NCI-H2227 (cell line): ENCODE measurements around the gene TSPEAR.
"Not testable (repeated sequence)": the region's sequence is repeated elsewhere in the genome, so short reads cannot be mapped to it uniquely, and the experiment has no call there.

Source experiments
- DNase-seq: peaks from one replicate; lab custom pipeline; 2025; ENCODE audit not compliant: unreplicated experiment; lab: John Stamatoyannopoulos, UW

The TSPEAR gene

DNA sequence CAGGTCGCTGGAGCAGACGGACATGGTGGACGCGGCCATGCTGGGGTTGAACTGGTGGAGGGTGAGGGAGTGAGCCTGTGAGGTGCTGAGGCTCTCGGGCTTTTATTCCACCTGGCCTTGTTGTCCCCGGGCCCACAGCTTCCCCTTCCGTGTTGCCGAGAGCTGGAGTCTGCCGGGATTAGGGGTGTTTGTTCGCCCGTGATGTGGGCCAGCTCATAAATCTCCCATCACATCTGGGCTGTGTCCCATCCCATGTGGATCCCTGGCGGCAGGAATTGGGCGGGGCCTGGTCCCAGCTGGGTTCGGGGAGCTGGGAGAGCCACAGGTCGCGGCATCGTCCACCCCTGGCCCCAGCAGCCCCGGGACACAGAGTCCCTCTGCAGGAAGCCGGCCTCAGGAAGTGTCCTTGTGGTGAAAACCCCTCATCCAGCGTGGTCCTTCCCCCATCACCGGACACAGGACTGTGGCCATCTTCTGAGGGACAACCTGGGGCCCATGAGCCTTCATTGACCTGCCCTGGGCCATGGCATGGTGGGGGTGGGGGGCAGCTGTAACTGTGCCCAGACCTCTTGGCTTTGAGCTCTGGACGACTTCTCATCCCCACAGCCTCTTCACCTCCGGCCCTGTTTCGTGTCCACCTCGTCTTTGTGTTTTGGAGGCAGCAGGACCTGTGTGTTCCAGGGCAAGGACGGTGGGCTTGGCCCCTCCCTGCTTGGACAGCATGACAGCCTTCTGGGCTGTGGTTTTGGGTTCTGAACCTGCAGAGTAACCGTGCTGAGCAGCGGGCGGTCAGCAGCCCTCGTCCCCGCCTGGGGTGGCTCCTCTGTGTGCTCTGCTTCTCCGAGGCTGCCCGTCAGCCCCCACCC, 118.7 kb downstream of the TSPEAR start, which contains the start of gene KRTAP10-6:
TSS of gene KRTAP10-6 (minus strand) at position 60 of the 866 bp plus-strand sequence. CDS start at position 39, 21 bp downstream.
- DNase-seq: no peak

DNA sequence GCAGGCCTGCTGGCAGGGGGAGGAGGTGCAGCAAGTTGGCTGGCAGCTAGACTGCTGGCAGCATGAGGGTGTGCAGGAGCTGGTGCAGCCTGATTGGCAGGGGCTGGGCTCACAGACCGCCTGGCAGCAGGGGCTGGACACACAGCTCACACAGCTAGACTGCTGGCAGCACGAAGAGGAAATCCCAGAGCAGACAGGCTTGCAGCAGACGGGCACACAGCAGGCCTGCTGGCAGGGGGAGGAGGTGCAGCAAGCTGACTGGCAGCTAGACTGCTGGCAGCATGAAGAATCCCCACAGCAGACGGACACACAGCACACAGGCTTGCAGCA, 119.6 kb downstream of the TSPEAR start:
- not testable (repeated sequence) for DNase-seq

DNA sequence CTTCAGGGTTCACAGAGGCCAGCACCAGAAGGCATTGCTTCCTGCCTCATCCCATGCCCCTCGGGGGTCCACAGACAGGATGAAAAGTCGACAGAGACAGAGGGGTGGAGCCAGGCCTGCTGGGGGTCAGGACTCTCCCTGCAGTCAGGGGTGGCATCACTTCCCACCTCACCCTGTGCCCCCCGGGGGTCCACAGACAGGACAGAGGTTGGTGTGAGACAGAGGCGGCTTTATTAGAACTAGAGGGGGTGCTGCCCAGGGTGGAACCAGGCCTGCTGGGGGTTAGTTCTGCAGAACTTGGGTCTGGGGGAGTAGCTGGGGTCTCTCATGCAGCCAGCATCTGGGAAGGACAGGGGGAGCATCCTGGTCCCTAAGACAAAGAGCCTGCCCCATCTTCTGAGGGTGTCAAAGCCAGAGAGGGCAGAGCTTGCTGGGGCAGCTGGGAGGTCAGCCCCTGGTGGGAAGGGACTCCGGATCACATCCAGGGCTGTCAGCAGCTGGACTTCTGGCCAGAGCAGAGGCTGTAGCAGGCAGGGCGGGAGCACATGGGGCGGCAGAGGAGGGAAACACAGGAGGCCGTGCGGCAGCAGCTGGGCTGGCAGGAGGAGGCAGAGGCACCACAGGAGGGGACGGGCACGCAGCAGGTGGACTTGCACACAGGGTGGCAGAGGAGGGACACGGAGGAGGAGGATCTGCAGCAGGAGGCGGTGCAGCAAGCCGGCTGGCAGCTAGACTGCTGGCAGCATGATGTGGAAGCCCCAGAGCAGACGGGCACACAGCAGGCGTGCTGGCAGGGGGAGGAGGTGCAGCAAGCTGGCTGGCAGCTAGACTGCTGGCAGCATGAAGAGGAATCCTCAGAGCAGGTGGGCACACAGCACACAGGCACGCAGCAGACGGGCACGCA, 120.2 kb downstream of the TSPEAR start:
- not testable (repeated sequence) for DNase-seq

DNA sequence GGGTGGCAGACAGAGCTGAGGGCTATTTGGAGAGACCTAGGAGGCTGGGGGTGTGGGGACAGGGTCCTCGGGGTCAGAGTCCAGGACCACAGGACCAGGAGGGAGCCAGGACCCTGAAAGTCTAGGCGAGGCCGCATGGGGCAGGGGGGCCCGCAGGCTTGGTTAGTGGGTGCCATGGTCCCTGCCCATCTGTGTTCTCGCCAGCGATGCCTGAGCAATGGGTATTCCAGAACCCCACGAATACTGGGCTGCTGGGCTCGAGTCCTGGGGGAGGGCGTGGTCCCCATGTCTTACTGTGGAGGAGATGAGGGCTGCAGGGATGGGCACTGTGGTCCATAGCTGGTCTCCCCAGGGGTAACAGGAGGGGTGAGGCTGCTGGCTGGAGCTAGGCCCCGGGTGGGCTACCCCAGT, 121.1 kb downstream of the TSPEAR start:
- no peak for DNase-seq

DNA sequence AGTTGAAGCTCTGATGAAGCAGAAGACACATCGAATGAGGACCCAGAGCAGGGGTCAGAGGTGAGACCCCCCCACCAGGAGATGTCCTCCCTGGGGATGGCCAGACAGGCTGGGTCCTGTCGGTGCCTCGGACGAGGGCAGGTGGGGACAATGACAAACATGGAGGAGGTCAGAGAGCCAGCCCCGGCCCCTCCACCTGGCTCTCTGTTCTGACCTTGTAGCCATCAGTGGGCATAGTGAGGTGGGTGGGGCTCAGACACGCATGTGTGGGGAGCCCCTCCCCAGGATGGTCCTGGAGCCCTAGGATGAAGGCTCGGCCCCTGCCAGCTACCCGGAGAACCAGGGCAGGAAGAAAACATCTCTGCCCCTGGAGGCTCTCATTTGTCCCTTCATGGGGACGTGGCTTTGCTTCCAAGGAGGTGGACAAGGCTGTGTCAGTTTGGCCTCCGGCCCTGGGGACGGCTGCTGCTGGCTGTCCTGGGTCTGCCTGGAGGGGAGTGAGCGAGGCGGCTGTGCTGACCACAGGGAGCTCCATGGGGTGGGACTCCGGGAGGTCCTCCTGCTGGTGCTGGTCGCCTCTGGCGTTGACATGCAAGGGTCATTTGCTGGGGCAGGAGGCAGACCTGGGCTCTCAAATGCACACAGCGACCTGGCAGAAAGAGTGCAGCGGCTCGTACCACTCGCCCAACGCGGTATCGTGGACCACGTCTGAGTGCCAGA, 121.6 kb downstream of the TSPEAR start:
- DNase-seq: no peak

DNA sequence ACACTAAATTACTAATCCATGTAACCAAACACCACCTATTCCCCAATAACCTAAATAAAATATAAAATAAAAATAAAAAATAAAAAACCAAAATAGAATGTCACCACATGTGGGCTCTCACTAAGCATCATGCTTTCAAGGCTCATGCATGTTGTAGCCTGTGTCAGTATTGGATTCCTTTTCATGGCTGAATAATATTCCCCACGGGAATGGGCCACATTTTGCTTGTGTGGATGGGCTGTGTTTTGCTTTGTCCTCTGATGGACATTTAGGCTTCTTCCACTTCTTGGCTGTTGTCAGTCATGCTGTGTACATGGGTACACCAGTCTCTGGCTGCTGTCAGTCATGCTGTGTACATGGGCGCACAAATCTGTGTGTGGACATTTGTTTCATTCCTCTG, 122.3 kb downstream of the TSPEAR start:
- no peak for DNase-seq

DNA sequence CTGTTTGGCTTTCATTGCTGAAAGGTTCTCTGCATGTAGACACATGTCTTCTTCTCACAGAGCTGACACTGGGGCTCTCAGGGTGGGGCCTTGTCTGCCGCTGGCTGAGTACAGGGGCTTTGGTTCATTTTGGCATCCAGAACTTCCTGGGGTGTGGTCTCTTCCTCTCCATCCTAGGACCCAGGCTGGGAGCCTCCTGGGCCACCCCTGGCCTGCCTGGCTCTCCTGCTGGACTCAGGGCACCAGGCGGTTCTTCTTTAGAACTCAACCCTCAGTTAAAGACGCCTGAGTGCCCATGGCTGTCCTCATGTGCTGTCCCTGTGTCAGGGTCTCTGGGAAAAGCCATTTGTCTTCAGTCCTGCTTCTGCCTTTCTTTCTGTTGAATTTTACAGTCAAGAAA, 125.5 kb downstream of the TSPEAR start:
- no peak for DNase-seq

DNA sequence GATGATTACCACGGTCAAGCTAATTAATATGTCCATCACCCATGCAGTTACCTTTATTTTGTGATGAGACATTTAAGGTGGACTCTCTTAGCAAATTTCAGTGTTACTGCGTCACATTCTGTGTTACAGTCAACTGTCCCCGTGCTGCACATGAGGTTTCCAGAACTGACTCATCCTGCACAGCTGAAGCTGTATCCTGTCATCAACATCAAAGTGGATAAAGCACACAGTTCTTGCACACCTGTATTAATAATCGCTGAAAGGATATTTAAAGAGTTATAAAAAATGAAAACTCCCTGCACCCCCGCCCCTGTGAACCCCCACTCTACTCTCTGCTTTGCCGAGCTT, 127.6 kb downstream of the TSPEAR start:
- peak; percentile 64 for DNase-seq

DNA sequence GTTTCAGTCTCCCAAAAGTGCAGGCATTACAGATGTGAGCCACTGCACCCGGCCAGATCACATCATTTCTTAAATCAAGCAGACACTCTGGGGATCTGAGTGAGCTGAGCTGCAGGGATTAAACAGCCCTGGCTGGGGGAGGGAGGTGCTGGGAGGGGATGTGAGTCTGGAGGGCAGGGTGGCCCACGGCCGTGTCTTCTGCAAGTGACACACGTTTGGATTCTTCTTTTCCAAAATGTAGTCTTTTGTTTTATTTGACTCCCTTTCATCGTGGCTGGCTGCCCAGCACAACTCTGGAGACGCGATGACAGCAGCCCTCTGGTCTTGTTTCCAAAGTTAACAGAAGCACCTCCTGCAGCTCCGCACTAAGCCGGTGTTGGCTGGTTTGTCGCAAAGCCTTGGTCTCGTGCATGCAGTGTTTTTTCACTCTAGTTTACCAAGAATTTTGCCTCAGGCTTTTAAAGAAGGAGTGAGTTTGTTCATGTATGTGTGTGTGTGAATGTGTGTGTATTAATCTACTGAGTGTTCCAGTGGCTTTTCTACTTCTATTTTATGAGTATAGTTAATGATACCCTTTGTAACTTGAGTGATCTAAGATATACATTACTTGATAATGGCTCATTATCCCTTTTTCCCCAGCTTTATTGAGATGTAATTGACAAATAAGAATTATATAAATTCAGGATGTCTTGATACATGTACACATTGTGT, 128.1 kb downstream of the TSPEAR start:
- peak; percentile 47 for DNase-seq

DNA sequence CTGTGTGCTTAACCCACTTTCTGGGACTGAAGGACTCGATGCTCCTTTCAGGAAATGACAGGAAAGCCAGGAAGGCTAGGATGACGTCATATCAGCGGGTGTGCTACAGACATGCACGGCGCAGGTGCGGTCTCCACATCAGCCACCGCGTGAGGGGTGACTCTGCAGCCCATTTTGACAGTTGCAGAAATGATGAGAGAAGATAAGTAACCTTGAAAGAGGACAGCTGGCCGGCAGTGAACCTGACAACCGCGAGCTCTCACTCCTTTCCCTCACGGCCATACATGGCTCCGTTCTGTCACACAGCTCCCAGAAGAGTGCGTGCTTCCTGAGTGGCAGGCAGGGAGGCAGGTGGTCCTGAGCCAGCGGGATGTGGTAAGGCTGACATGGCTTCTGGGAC, 129.3 kb downstream of the TSPEAR start:
- peak; percentile 79 for DNase-seq

DNA sequence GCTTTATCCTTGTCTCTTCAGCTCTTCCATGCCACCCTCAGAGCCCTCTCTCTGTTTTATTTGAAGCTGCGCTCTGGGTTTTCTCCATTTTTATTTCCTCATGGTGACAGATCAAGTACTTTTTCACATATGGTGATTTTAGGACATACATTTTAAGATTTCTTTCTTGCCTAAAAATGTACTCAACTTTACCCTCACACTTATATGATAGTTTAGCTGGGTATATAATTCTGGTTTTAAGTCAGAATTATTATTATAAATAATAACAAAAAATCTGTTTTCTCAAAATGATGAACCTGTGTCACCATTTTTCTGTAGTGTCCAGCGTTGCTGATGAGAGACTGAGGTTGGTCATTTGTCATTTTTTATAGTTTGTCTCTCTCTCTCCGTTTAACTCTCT, 130.2 kb downstream of the TSPEAR start:
- DNase-seq: no peak

DNA sequence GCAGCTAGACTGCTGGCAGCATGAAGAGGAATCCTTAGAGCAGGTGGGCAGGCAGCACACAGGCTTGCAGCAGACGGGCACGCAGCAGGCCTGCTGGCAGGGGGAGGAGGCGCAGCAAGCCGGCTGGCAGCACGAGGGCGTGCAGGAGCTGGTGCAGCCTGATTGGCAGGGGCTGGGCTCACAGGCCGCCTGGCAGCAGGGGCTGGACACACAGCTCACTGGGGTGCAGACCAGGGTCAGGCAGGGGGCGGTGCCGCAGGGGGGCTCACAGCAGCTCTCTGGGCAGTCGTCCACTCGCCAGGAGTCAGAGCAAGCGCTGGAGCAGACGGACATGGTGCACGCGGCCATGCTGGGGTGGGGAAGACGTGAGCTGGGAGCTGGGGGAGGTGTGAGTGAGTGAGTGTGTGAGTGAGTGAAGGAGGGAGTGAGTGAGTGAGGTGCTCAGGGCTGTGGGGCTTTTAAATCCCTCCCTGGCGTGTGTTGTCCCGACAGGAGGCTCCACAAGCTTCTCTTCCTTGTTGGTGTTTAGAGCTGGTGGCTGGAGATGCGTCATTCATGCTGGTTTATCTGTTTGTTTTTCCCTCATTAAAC, 131.0 kb downstream of the TSPEAR start, which contains the start of gene KRTAP10-5:
TSS of gene KRTAP10-5 (minus strand) at position 374 of the 591 bp plus-strand sequence. CDS start at position 348, 26 bp downstream.
- DNase-seq: peak; percentile 38

DNA sequence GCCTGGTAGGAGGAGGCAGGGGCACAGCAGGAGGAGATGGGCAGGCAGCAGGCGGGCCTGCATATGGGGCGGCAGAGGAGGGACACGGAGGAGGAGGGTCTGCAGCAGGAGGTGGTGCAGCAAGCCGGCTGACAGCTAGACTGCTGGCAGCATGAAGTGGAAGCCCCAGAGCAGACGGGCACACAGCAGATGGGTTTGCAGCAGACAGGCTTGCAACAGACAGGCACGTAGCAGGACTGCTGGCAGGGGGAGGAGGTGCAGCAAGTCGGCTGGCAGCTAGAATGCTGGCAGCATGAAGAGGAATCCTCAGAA, 131.6 kb downstream of the TSPEAR start:
- no peak for DNase-seq

DNA sequence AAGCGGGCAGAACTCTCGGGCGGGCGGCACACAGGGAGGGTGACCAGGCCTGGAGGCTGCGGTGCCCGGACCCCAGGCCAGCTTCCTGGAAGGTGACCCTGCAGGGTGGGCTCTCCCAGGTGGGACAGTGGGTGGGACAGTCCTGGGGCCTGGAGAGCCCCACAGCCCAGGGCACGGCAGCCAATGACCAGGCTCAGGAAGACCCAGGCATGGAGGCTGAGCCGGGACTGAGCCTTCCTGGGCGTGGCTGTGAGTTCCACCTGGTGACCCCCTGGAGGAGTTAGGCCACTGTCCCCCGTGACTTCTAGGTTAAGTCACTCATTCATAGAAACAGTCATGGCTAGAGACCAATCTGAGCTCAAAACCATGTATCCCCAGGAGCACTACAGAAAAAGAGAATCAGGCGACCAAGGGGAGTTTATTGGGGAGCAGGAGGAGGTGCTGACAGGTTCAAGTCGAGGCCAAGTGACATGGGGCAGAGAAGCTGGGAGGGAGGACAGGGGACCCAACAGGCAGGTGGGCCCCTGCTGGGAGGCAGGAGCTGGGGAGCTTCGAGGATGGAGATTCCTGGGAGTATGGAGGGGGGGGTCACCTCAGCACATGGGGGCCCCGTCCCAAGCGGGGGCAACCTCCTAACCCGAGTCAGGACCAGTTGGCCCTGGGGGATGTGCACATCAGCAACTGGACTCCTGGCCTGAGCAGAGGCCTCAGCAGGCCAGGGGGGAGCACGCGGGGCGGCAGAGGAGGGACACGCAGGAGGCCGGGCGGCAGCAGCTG, 132.1 kb downstream of the TSPEAR start:
- no peak for DNase-seq

DNA sequence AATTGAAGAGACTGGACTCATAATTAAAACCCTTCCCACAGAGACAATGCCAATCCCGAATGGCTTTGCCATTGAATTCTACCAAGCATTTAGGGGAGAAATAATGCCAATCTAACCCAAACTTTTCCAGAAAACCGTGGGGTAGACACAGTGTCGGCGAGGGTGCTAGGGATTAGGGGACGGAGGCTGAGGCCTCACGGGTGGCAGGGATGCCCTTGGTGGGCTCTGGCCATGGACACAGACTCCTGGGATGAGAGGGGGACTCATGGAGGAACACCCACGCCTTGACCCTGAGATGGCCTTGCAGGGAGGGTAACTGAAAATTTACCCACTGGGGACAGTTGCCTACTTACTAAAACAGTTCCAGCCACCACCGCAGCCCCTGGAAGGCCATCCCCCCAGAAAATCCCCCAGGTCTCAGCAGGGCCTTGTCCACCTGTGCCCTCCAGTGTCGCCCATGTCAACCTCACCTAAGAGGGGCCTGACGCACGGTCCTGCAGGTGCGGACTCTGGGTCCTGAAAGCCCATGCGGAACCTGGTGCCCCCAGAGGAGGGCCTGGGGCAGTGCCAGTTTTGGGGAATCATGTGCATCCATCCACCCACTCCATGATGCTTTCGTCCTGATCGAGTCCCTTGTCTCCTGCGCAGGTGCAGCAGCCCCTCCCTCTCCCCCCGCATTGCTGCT, 132.9 kb downstream of the TSPEAR start:
- DNase-seq: no peak

DNA sequence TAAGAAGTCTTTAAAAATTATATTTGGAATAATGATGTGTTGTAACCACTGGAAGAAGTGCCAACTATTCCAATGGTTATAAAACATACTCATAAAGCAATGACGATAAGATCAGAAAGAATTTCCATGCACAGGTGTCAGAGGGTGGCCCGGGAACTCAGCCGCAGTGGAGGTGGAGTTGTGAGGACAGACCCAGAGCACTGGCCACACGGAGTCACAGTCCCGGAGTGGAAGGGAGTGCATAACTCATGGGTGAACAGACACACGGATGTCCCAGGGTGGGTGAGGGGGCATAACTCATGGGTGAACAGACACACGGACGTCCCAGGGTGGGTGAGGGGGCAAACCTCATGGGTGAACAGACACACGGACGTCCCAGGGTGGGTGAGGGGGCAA, 135.3 kb downstream of the TSPEAR start:
- no peak for DNase-seq

DNA sequence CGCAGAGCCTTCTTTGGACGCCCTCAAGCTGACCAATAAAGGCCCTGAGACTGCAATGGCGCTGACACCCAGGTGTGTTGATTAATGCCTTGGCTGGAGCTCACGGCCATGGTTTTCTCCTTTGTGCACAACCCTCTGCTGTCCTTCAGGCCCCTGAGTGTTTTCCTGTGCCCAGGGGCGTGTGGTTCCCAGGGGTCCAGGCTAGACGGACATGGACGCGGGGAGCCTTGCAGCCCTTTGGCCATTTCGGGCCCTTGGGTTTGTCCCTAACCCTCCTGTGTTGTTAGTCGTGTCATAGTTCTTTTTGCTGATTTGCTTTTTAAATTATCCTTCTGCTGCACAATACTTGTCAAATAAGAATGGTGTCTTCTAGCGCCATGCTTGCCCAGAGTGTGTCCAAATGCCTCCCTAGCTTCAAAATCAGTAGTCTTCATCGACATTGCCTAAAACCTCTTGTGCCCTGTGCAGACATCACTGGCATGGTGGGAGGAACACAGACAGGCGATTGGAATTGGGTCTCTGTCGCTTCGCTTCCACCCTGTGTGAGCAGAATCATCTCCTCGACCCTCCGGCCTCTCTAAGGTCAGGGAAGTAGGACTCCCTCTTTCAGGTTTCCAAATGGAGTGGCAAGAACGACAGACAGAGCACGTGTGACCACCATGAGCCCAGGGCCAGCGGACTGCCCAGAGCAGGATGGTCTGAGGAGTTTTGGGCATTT, 135.9 kb downstream of the TSPEAR start:
- DNase-seq: no peak
